Activated CD4-positive, CD25-positive, alpha-beta regulatory T cell treated with anti-CD3 and anti-CD28 coated beads, Interleukin-2, amount 50 U/mL, for 24 hours (primary cell): ENCODE measurements around the gene WDFY2.
"Not testable (repeated sequence)": the region's sequence is repeated elsewhere in the genome, so short reads cannot be mapped to it uniquely, and the experiment has no call there.

ENCODE experiments used
- ATAC-seq, 2 donors: fragments of 150-1000 bp; cut with Tn5 transposase; one replicate each; pipeline ENCODE4 v1.10.0; 2021; ENCODE audit warnings: mild to moderate bottlenecking in 1 of 2, moderate library complexity in 1 of 2

The WDFY2 gene

GRCh38 chr13:51666839-51667238 is 82.6 kb downstream of the WDFY2 start:
- ATAC-seq, result no peak

GRCh38 chr13:51668580-51669195 is 84.4 kb downstream of the WDFY2 start:
- ATAC-seq, result no peak

- ATAC-seq, result no peak
These were observed 88.9 kb downstream of the WDFY2 start for GRCh38 chr13:51673165-51673564.

- no peak for ATAC-seq
These were observed 90.0 kb downstream of the WDFY2 start for GRCh38 chr13:51674276-51674675.

GRCh38 chr13:51675385-51675784 is 91.1 kb downstream of the WDFY2 start:
- ATAC-seq, result no peak

GRCh38 chr13:51675877-51676276 is 91.6 kb downstream of the WDFY2 start:
- ATAC-seq, result no peak

- ATAC-seq, result no peak
These were observed 92.5 kb downstream of the WDFY2 start for GRCh38 chr13:51676739-51677138.

- no peak for ATAC-seq
These were observed 94.2 kb downstream of the WDFY2 start for GRCh38 chr13:51678420-51678819.

- no peak for ATAC-seq
These were observed 95.4 kb downstream of the WDFY2 start for GRCh38 chr13:51679616-51680015.

- ATAC-seq, result peak; percentile 87 to 95
These were observed 96.9 kb downstream of the WDFY2 start for GRCh38 chr13:51681037-51681678.

- no peak for ATAC-seq
These were observed 98.4 kb downstream of the WDFY2 start for GRCh38 chr13:51682686-51683085.

- ATAC-seq, result no peak
These were observed 99.3 kb downstream of the WDFY2 start for GRCh38 chr13:51683597-51683996.

GRCh38 chr13:51684076-51684475 is 99.8 kb downstream of the WDFY2 start:
- ATAC-seq, result no peak

GRCh38 chr13:51687947-51688714 is 103.9 kb downstream of the WDFY2 start:
- ATAC-seq, result no peak

GRCh38 chr13:51688937-51689662 is 104.8 kb downstream of the WDFY2 start:
- no peak for ATAC-seq

- no peak for ATAC-seq
These were observed 105.4 kb downstream of the WDFY2 start for GRCh38 chr13:51689663-51689996.

- not testable (repeated sequence) for ATAC-seq
These were observed 111.4 kb downstream of the WDFY2 start for GRCh38 chr13:51695677-51696076.

GRCh38 chr13:51697181-51697580 is 112.9 kb downstream of the WDFY2 start:
- ATAC-seq, result no peak

GRCh38 chr13:51697855-51698254 is 113.6 kb downstream of the WDFY2 start:
- ATAC-seq, result no peak

- no peak for ATAC-seq
These were observed 114.1 kb downstream of the WDFY2 start for GRCh38 chr13:51698352-51698751.

- no peak for ATAC-seq
These were observed 120.4 kb downstream of the WDFY2 start for GRCh38 chr13:51704399-51705313.

GRCh38 chr13:51707461-51707860 is 123.2 kb downstream of the WDFY2 start:
- no peak for ATAC-seq
